HG03064 (cell line): Measurements from ENCODE around the gene RNASEL.
"Not testable (repeated sequence)": the region's sequence is repeated elsewhere in the genome, so short reads cannot be mapped to it uniquely, and the experiment has no call there.

Source experiments
- ATAC-seq: cut with Tn5 transposase; IDR thresholded peaks from one replicate; pipeline ENCODE4 v1.9.1; 2021; ENCODE audit warnings: low read depth; ENCODE audit not compliant: unreplicated experiment

The RNASEL gene, protein sequence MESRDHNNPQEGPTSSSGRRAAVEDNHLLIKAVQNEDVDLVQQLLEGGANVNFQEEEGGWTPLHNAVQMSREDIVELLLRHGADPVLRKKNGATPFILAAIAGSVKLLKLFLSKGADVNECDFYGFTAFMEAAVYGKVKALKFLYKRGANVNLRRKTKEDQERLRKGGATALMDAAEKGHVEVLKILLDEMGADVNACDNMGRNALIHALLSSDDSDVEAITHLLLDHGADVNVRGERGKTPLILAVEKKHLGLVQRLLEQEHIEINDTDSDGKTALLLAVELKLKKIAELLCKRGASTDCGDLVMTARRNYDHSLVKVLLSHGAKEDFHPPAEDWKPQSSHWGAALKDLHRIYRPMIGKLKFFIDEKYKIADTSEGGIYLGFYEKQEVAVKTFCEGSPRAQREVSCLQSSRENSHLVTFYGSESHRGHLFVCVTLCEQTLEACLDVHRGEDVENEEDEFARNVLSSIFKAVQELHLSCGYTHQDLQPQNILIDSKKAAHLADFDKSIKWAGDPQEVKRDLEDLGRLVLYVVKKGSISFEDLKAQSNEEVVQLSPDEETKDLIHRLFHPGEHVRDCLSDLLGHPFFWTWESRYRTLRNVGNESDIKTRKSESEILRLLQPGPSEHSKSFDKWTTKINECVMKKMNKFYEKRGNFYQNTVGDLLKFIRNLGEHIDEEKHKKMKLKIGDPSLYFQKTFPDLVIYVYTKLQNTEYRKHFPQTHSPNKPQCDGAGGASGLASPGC

DNA sequence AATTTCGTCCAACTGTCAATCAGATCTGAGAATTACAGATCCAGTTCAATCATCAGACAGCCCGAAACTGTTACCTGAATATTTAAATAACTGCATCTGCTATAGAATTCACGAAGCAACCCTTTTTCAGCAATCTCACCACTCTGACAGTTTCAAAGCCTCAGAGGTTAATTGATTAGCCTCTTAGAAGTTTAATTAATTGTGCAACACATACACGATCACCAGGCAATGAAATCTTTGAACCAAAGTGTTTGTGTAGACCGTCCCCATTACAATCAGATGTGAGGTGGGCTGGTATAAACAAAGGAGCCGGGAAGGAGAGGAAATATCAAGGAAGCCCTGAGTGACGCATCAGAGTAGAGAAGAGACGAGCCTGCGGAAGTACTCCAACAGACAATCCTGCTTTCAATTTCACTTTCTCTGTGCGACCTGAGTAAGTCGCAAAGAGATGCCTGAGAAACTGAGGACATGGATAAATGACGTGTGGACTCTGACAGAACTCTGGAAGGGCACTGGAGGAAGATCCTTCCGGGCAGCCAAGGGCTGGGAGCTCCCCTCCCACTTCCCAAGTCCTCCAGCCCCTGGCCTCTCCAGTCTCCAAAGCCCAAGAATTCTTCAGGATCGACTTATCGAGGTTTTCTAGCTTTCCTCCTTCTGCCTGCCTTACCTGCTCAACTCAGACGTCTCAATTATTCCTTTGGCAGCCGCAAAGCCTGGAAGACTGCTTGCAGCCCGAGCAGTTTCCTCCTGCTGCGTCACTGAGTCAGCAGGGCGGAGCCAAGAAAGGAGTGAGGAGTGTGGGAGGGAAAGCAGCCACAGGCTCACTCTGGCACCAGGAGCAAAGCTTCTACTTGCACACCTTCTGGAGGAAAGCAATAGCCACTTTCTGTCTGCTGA, at the start of gene RNASEL:
Gene RNASEL, minus strand, starts transcription at position 757 of the 897 bp plus-strand sequence. CDS start 2,450 bp downstream, outside the sequence.
- ATAC-seq, result peak; percentile 86

DNA sequence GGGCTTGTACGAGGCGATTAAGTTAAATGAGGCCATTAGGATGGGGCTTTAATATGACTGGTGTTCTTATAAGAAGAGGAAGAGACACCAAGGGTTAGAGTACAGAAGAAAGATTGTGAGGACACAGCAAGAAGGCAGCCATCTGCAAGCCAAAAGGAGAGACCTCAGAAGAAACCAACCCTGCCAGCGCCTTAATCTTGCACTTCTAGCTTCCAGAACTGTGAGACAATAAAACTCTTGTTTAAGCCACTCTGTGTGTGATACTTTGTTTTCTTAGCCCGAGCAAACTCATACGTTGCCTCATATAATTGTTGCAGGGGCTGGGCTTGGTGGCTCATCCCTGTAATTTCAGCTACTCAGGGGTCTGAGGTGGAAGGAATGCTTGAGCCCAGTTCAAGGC, 48.7 kb upstream of the RNASEL start:
- ATAC-seq, result no peak

GRCh38 chr1:182635871-182636270, 46.8 kb upstream of the RNASEL start:
- no peak for ATAC-seq

GRCh38 chr1:182634306-182635072, 45.4 kb upstream of the RNASEL start:
- no peak for ATAC-seq

DNA sequence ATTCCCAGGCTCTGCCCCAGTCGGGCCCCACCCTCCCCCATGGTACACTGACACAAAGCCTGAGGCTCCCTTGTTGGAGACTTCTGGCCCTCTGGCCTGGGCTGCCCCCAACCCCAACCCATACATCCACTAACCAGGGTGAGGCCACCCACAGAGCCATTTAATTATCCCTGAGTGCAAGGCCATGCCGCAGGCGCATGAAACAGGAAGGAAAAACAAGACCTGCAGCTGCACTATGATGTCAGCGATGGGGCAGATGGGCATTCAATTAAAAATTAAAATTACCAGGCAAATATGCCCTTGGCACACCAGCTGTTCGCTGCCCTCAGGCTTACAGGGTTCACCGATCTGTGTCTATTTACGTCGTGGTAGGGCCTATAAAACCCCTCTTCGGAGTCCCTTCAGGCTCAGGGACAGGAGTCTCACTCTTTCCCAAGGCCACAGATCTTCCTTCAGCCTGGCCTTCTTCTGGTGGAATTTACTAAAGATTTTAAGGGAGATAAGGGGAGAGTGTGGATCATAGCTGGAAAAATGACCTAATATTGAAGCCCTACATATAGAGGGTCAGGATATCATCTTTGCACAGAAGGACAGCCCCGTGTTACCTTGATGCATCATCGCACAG, 44.7 kb upstream of the RNASEL start:
- no peak for ATAC-seq

DNA sequence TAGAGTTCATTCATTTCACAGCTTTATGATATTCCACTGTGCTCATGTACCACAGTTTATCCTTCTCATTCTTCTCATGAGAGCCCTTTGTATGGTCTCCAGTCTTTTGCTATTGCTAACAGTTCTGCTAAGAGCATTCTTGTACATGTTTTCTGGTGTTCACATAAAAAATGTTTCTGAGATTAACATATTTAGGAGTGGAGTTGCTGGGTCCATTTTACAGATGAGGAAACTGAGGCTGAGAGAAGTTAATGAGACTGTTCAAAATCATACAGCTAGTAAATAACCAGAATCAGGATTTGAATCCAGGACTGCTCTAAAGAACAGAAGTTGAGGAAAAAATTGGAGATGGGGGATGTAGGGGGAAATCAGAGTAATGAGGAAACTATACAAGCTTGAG, 44.0 kb upstream of the RNASEL start:
- ATAC-seq, result no peak

DNA sequence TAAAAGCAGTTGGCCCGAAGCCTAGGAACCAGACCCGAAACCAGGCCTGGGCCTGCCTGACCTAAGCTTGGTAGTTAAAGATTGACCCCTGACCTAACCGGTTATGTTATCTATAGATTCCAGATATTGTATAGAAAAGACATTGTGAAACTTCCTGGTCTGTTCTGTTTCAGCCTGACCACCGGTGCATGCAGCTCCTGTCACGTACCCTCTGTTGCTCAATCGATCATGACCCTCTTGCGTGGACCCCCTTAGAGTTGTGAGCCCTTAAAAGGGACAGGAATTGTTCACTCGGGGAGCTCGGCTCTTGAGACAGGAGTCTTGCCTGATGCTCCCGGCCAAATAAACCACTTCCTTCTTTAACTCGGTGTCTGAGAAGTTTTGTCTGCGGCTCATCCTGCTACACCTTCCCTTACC, 43.4 kb upstream of the RNASEL start:
- not testable (repeated sequence) for ATAC-seq

DNA sequence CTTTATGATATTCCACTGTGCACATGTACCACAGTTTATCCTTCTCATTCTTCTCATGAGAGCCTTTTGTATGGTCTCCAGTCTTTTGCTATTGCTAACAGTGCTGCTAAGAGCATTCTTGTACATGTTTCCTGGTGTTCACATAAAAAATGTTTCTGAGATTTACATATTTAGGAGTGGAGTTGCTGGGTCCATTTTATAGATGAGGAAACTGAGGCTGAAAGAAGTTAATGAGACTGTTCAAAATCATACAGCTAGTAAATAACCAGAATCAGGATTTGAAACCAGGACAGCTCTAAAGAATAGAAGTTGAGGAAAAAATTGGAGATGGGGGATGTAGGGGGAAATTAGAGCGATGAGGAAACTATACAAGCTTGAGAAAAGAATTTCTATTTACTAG, 42.9 kb upstream of the RNASEL start:
- no peak for ATAC-seq

DNA sequence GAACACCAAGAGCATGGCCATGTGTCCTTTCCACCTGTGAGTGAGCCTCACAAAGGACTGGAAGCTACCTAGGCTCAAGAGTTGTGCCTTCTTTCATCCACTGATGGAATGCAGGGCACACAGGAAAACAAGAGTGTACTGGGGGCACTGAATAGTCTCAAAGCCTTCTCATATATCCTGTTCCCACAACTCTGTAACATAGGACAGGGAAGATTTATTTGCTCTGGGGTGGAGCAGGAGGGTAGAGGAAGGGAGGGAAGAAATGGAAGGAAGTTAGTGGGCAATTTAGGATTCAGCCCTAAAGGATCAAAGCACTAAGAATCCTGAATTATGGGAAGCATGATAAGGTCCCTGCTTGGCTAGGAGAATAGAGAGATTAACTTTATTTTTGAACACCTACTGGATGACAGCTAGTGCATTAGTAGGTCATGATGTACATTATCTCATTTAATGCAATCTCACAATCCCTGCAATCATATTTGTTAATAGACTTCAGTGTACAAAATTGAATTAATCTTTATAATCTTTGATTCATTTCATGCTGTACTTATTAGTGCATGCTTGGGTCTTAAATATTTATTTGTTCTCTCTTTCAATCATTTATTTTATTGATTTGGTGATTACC, 42.1 kb upstream of the RNASEL start:
- ATAC-seq, result no peak

- no peak for ATAC-seq
Observed at GRCh38 chr1:182630586-182630985, 41.5 kb upstream of the RNASEL start.

- no peak for ATAC-seq
Observed at GRCh38 chr1:182629499-182630096, 40.5 kb upstream of the RNASEL start.

GRCh38 chr1:182629080-182629479, 40.0 kb upstream of the RNASEL start:
- ATAC-seq, result no peak

DNA sequence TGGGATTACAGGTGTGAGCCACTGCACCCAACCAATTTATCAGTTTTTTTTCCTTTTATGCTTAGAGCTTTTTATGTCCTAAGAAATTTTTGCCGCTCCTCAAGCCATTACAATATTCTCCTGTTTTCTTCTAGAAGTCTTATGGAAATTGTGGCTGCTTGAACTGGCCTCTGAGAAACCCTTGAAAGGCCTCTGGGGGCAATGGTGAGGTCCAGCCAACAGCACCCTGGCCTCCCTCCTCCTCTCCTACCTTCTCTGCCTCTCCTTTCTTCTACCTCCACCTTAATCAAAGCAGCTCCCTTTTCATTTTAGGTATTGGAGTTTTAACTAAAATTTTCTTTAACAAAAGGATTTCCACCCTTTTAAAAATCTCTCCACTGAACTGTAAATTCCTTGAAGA, 39.6 kb upstream of the RNASEL start:
- no peak for ATAC-seq

DNA sequence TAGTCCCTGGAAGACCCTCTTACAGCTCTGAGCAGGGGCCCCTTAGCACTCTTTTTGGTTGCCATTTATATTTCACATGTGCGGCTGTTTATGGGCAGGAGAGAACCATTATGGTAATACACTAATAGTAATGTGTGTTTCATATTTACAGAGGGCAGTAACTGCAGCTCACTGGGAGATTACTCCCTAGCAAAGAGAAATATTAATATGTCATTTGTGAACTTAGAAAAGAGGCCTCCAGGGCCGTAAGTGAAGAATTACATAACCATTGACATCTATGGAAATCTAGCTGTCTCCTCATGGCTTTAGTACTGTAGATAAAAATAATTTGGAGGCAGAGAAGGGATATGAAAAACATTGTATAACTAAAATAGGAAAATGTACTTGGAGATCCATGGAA, 38.6 kb upstream of the RNASEL start:
- no peak for ATAC-seq

GRCh38 chr1:182626527-182626926, 37.5 kb upstream of the RNASEL start:
- ATAC-seq, result no peak

GRCh38 chr1:182625719-182626504, 36.9 kb upstream of the RNASEL start:
- ATAC-seq, result no peak

DNA sequence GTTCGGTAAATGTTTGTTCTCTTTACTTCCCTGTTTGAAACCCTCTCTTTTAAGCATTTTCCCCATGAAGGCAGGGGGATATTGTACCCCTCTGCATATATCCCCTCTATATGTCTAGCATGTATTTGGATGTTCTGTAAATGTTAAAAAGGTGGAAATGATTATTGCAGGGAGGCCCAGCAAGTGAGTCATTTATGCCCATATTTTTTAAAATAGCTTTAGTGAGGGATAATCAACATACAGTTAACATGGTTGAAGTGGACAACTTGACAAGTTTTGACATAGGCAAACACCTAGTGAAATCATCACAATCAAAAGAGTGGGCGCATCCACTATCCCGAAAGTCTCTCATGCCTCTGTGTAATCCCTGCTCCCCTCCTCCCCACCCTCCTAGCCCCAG, 36.0 kb upstream of the RNASEL start:
- ATAC-seq, result no peak

- ATAC-seq, result no peak
Observed at GRCh38 chr1:182624577-182624976, 35.5 kb upstream of the RNASEL start.
